K562 (cell line): ENCODE results near the gene ARHGAP22. TPM values are rescaled to one million over a fixed set of nuclear protein-coding genes. Genes with fewer than 3 reads are reported as not detected.

ENCODE experiments used
- BRD4 ChIP-seq: fragments of 200-600 bp; sonication (generic); IDR thresholded peaks from 2 replicates; pipeline ENCODE4 v1.6.1; 2017; ENCODE audit warnings: inconsistent platforms
- HBP1 ChIP-seq: fragments of 450-650 bp; formaldehyde crosslinking; IDR thresholded peaks from 2 replicates; pipeline ENCODE4 v1.4.0; 2022; ENCODE audit warnings: missing genetic modification characterization
- IFI16 ChIP-seq: fragments of 250-450 bp; sonication (Bioruptor Pico); IDR thresholded peaks from 2 replicates; pipeline ENCODE4 v2.1.2; 2022; ENCODE audit warnings: mild to moderate bottlenecking, inconsistent platforms
- MAZ ChIP-seq, 2 experiments: fragments of 450-650 bp in 1 of 2; sonication (generic) in 1 of 2; formaldehyde crosslinking; IDR thresholded peaks in 1 of 2; conservative IDR thresholded peaks in 1 of 2; 2 replicates each; pipeline versions ENCODE4 v1.4.0 to v1.5.0; 2020; ENCODE audit warnings: mild to moderate bottlenecking in 1 of 2, missing genetic modification reagents in 1 of 2
- MEF2D ChIP-seq: conservative IDR thresholded peaks from 2 replicates; pipeline ENCODE4 v1.6.1; 2016; ENCODE audit warnings: low read depth, missing genetic modification characterization, missing compliant biosample characterization
- NCOR1 ChIP-seq: fragments of 450-650 bp; IDR thresholded peaks from 2 replicates; pipeline ENCODE4 v1.6.1; 2016; ENCODE audit warnings: mild to moderate bottlenecking, moderate library complexity
- NR2C2 ChIP-seq, 2 experiments: fragments of 200-800 bp in 1 of 2; sonication (Bioruptor generic) in 1 of 2; sonication (generic) in 1 of 2; formaldehyde crosslinking in 1 of 2; IDR thresholded peaks; 2 replicates each; pipeline versions ENCODE4 v1.6.1 to v1.8.0; 2016 to 2022; ENCODE audit warnings: mild to moderate bottlenecking in 1 of 2, missing compliant biosample characterization in 1 of 2, missing genetic modification characterization in 1 of 2, missing genetic modification reagents in 1 of 2
- RBM17 ChIP-seq: fragments of 200-400 bp; formaldehyde crosslinking; IDR thresholded peaks from 2 replicates; pipeline ENCODE4 v1.6.1; 2017; ENCODE audit warnings: low read depth, mild to moderate bottlenecking, low read length, borderline replicate concordance
- RBM22 ChIP-seq: fragments of 200-400 bp; formaldehyde crosslinking; IDR thresholded peaks from 2 replicates; pipeline ENCODE4 v1.6.1; 2018; ENCODE audit warnings: low read length, low read depth; ENCODE audit not compliant: poor library complexity, severe bottlenecking
- RBM39 ChIP-seq: fragments of 200-400 bp; formaldehyde crosslinking; optimal IDR thresholded peaks from 2 replicates; pipeline ENCODE3; 2018; ENCODE audit warnings: low read depth, low read length
- RFX1 ChIP-seq: fragments of 450-650 bp; IDR thresholded peaks from 2 replicates; pipeline ENCODE4 v1.6.1; 2016; ENCODE audit warnings: mild to moderate bottlenecking, moderate library complexity
- TCFL5 ChIP-seq: fragments of 250-450 bp; sonication (Bioruptor Pico); conservative IDR thresholded peaks from 2 replicates; pipeline ENCODE4 v1.6.1; 2021; ENCODE audit warnings: mild to moderate bottlenecking, moderate library complexity, matching md5 sums
- TEAD1 ChIP-seq, 2 experiments: fragments of 450-650 bp in 1 of 2; sonication (generic) in 1 of 2; formaldehyde crosslinking; IDR thresholded peaks; 2 replicates each; pipeline versions ENCODE4 v1.4.0 to v1.8.0; 2020 to 2022; ENCODE audit warnings: mild to moderate bottlenecking in 2 of 2, missing genetic modification reagents in 1 of 2
- U2AF1 ChIP-seq: fragments of 200-400 bp; formaldehyde crosslinking; optimal IDR thresholded peaks from 2 replicates; pipeline ENCODE3; 2017; ENCODE audit warnings: mild to moderate bottlenecking, low read depth, low read length, moderate library complexity
- ZBTB1 ChIP-seq: sonication (generic); formaldehyde crosslinking; IDR thresholded peaks from 2 replicates; pipeline ENCODE4 v1.8.1; 2023; ENCODE audit warnings: missing genetic modification reagents, low read depth, mild to moderate bottlenecking, borderline replicate concordance
- ZC3H8 ChIP-seq: fragments of 450-650 bp; IDR thresholded peaks from 2 replicates; pipeline ENCODE4 v1.6.1; 2017
- ZNF282 ChIP-seq: sonication (generic); formaldehyde crosslinking; IDR thresholded peaks from 2 replicates; pipeline ENCODE4 v1.8.1; 2023; ENCODE audit warnings: missing genetic modification reagents
- ZNF445 ChIP-seq: fragments of 250-450 bp; sonication (Bioruptor Pico); IDR thresholded peaks from 2 replicates; pipeline ENCODE4 v1.4.0; 2020; ENCODE audit warnings: low read depth, mild to moderate bottlenecking, moderate library complexity
- ZNF75A ChIP-seq: fragments of 450-650 bp; formaldehyde crosslinking; IDR thresholded peaks from 2 replicates; pipeline ENCODE4 v1.4.0; 2020; ENCODE audit warnings: mild to moderate bottlenecking
- polyA plus RNA-seq, 8 experiments: library from polyadenylated mRNA; depleted of rRNA in 4 of 8; stranded (reverse) in 5 of 8; unstranded in 3 of 8; fragments of >200 nt; fragmentation: Nextera tagmentation in 2 of 8; fragmentation: Illumina TruSeq in 1 of 8; extraction: Ambion mirVana in 2 of 8; extraction: Trizol in 1 of 8; gene quantifications; 2 replicates each; pipeline versions ENCODE4 v1.2.1 to v1.2.3, GENCODE V29; 2011 to 2014; ENCODE audit warnings: inconsistent platforms in 1 of 8, missing spikeins in 1 of 8
- total RNA-seq, 7 experiments: library from RNA; depleted of rRNA in 6 of 7; stranded (reverse); fragments of >200 nt in 6 of 7; fragmentation: Illumina TruSeq in 2 of 7; extraction: Trizol in 2 of 7; gene quantifications; 2 replicates each; pipeline versions ENCODE4 v1.2.1 to v1.2.3, GENCODE V29; 2011 to 2021; ENCODE audit warnings: low replicate concordance in 1 of 7
- TF ChIP-seq, protein P1 (sequence below): fragments of 450-650 bp; IDR thresholded peaks from 2 replicates; pipeline ENCODE4 v1.7.0; 2016; ENCODE audit warnings: borderline replicate concordance
- TF ChIP-seq, protein P2 (sequence below), 2 experiments: IDR thresholded peaks; 2 replicates each; pipeline ENCODE4 v1.6.1; 2011; ENCODE audit warnings: borderline replicate concordance in 1 of 2, control low read depth in 1 of 2, low read depth in 1 of 2, low read length in 1 of 2, mild to moderate bottlenecking in 1 of 2, mixed read lengths in 1 of 2, moderate library complexity in 1 of 2; ENCODE audit not compliant: insufficient read depth in 1 of 2, insufficient read length in 1 of 2, poor library complexity in 1 of 2, severe bottlenecking in 1 of 2; ENCODE audit errors: extremely low read depth in 1 of 2

Gene ARHGAP22
- total and polyA plus RNA-seq, 9 of the 15 experiments (the other 6 are each of a cell fraction or from before 2014, with no cell fraction given) = 1.3 to 28.1 (median 12.7) TPM

GRCh38 chr10:48463318-48464003 lies 141.4 kb downstream of the ARHGAP22 start (continued):
- TF ChIP-seq RBM17 (no peak), RFX1 (no peak), U2AF1 (no peak), TCFL5 (CRISPR knock-in tag) (no peak), ZNF282 (no peak), ZBTB1 (CRISPR knock-in tag) (no peak), ZNF75A (CRISPR knock-in tag) (no peak), HBP1 (CRISPR knock-in tag) (no peak), ZNF445 (no peak), RBM22 (no peak), RBM39 (no peak), NR2C2 (CRISPR knock-in tag; IDR thresholded peaks at IDR 0.05) (no peak), NR2C2 (tag; IDR thresholded peaks at IDR 0.05) (no peak), BRD4 (no peak), IFI16 (CRISPR knock-in tag) (no peak), TEAD1 (CRISPR knock-in tag; IDR thresholded peaks at IDR 0.05) (no peak), NCOR1 (no peak), ZC3H8 (no peak), MEF2D (tag) (no peak), MAZ (CRISPR knock-in tag; conservative IDR thresholded peaks at IDR 0.05 in 1 of 2, IDR thresholded peaks at IDR 0.05 in 1 of 2) (peak in 1 of 2 experiments; percentile 39; a peak in 1 of 4 replicates)
- TF ChIP-seq, protein P1, sequence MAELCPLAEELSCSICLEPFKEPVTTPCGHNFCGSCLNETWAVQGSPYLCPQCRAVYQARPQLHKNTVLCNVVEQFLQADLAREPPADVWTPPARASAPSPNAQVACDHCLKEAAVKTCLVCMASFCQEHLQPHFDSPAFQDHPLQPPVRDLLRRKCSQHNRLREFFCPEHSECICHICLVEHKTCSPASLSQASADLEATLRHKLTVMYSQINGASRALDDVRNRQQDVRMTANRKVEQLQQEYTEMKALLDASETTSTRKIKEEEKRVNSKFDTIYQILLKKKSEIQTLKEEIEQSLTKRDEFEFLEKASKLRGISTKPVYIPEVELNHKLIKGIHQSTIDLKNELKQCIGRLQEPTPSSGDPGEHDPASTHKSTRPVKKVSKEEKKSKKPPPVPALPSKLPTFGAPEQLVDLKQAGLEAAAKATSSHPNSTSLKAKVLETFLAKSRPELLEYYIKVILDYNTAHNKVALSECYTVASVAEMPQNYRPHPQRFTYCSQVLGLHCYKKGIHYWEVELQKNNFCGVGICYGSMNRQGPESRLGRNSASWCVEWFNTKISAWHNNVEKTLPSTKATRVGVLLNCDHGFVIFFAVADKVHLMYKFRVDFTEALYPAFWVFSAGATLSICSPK = no peak
- TF ChIP-seq, protein P2, sequence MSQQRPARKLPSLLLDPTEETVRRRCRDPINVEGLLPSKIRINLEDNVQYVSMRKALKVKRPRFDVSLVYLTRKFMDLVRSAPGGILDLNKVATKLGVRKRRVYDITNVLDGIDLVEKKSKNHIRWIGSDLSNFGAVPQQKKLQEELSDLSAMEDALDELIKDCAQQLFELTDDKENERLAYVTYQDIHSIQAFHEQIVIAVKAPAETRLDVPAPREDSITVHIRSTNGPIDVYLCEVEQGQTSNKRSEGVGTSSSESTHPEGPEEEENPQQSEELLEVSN (IDR thresholded peaks at IDR 0.05; ENCODE audit: borderline replicate concordance in 1 of 2, extremely low read depth in 1 of 2, insufficient read depth in 1 of 2, insufficient read length in 1 of 2, low read depth in 1 of 2, low read length in 1 of 2, poor library complexity in 1 of 2, severe bottlenecking in 1 of 2) = peak in 1 of 2 experiments; percentile 29
- TF ChIP-seq, all 486 proteins: peak for 20
